HepG2 (cell line): ENCODE results near the gene TBC1D14. TPM values are rescaled to one million over a fixed set of nuclear protein-coding genes. Genes with fewer than 3 reads are reported as not detected.
A peak's percentile ranks its signal among the peaks of the same experiment; 100 is the strongest.

Source experiments
- BHLHE40 ChIP-seq: IDR thresholded peaks from 2 replicates; pipeline ENCODE4 v1.6.1; 2011; ENCODE audit warnings: low read length, improper control_type of control experiment
- CBFB ChIP-seq: sonication (generic); formaldehyde crosslinking; IDR thresholded peaks from 2 replicates; pipeline ENCODE4 v1.4.0; 2020; ENCODE audit warnings: missing genetic modification reagents
- CREB1 ChIP-seq, 2 experiments: fragments of 450-650 bp in 1 of 2; IDR thresholded peaks; 2 replicates each; pipeline ENCODE4 v1.6.1; 2016 to 2017; ENCODE audit warnings: control low read depth in 1 of 2, mild to moderate bottlenecking in 1 of 2, missing compliant biosample characterization in 1 of 2, missing genetic modification characterization in 1 of 2
- HIVEP1 ChIP-seq: sonication (generic); formaldehyde crosslinking; IDR thresholded peaks from 2 replicates; pipeline ENCODE4 v1.4.0; 2020; ENCODE audit warnings: mild to moderate bottlenecking, missing genetic modification reagents
- MXI1 ChIP-seq: IDR thresholded peaks from 3 replicates; pipeline ENCODE4 v1.6.1; 2012; ENCODE audit warnings: low read depth, low read length, inconsistent platforms, borderline replicate concordance
- SP5 ChIP-seq: IDR thresholded peaks from 2 replicates; pipeline ENCODE4 v1.6.1; 2016; ENCODE audit warnings: low read depth, borderline replicate concordance
- ZBTB38 ChIP-seq: sonication (generic); formaldehyde crosslinking; IDR thresholded peaks from 2 replicates; pipeline ENCODE4 v1.5.1; 2020; ENCODE audit warnings: mild to moderate bottlenecking, missing genetic modification reagents
- ZEB1 ChIP-seq: IDR thresholded peaks from 2 replicates; pipeline ENCODE4 v1.6.1; 2012; ENCODE audit warnings: mild to moderate bottlenecking, low read depth, inconsistent platforms; ENCODE audit not compliant: insufficient replicate concordance
- ZNF512B ChIP-seq: sonication (generic); formaldehyde crosslinking; IDR thresholded peaks from 2 replicates; pipeline ENCODE4 v1.5.1; 2020; ENCODE audit warnings: missing genetic modification reagents, mild to moderate bottlenecking, borderline replicate concordance
- ZNF576 ChIP-seq: sonication (generic); formaldehyde crosslinking; IDR thresholded peaks from 2 replicates; pipeline ENCODE4 v1.4.0; 2020; ENCODE audit warnings: mild to moderate bottlenecking, missing genetic modification reagents
- ZNF780A ChIP-seq: sonication (generic); formaldehyde crosslinking; IDR thresholded peaks from 2 replicates; pipeline ENCODE4 v1.8.0; 2022; ENCODE audit warnings: mild to moderate bottlenecking, missing genetic modification reagents, moderate library complexity
- ZNF788 ChIP-seq: sonication (generic); formaldehyde crosslinking; IDR thresholded peaks from 2 replicates; pipeline ENCODE4 v1.5.0; 2020; ENCODE audit warnings: mild to moderate bottlenecking, missing genetic modification reagents, borderline replicate concordance
- ZNF792 ChIP-seq: IDR thresholded peaks from 2 replicates; pipeline ENCODE4 v1.6.1; 2016
- polyA plus RNA-seq, 8 experiments: library from polyadenylated mRNA; depleted of rRNA in 3 of 8; stranded (reverse) in 7 of 8; unstranded in 1 of 8; fragments of >200 nt; fragmentation: Illumina TruSeq in 4 of 8; extraction: Trizol in 4 of 8; gene quantifications; 2 replicates each; pipeline versions ENCODE4 v1.2.1 to v1.2.3, GENCODE V29; 2011 to 2016; ENCODE audit warnings: low read depth in 4 of 8, missing spikeins in 1 of 8, mixed read lengths in 1 of 8; ENCODE audit not compliant: insufficient read depth in 1 of 8
- total RNA-seq, 5 experiments: library from RNA; depleted of rRNA; stranded (reverse); fragments of >200 nt; fragmentation: Illumina TruSeq; extraction: Trizol; gene quantifications; 2 replicates each; pipeline ENCODE4 v1.2.3, GENCODE V29; 2016; ENCODE audit warnings: low read depth in 1 of 5
- TF ChIP-seq, protein P1 (sequence below): sonication (generic); formaldehyde crosslinking; IDR thresholded peaks from 2 replicates; pipeline ENCODE4 v1.4.0; 2020; ENCODE audit warnings: low read depth, missing genetic modification reagents
- TF ChIP-seq, protein P2 (sequence below): sonication (generic); formaldehyde crosslinking; conservative IDR thresholded peaks from 2 replicates; pipeline ENCODE4 v1.8.0; 2022; ENCODE audit warnings: missing genetic modification reagents
- TF ChIP-seq, protein P3 (sequence below): sonication (generic); formaldehyde crosslinking; IDR thresholded peaks from 2 replicates; pipeline ENCODE4 v1.4.0; 2020; ENCODE audit warnings: mild to moderate bottlenecking, low read depth, missing genetic modification reagents

The TBC1D14 gene
- total and polyA plus RNA-seq, 2 of the 13 experiments (the other 11 are each of a cell fraction or from before 2014, with no cell fraction given) = 29.5 to 46.5 TPM

DNA sequence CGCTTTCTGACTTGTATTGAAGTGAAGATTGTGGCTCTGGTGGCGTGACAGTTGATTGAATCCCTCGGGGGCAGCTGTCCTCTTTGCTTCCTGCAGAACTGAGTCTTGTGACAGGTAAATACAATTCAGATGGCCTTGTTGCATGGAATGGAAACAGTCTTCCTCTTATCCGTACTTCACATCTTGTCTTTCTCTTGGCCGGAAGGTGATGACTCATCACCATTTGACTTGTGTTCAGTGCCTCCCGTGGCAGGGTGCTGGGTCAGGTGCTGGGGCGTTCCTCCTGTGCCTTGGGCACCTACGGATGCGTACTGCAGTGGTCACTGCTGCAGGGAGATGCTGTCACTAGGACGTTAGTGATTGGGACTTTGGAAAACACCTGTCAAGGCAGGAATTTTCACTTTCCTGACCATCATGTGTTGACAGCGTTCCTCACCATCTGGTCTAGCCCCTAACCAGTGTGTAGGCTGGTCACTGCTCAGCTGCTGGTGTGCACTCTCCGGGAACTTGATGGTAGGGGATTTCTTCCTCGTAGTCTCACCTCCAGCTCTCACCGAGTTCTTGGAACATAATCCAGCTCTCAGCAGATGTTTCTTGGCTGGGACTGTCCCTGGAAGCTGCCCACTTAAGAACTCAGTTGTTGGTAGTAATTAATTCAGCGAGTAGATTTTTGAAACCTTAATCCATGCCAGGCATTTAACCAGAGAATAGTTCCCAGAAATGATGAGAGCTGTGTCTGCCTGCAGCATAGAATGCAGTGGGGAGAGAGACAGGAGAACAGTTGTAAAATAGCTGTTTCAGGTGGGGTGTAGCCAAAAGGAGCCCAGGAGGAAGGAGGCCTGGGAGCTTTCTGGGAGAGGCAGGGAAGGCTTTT is 7.2 kb downstream of the TBC1D14 start (continued):
- TF ChIP-seq ZNF788 (CRISPR knock-in tag) (no peak), CREB1 (IDR thresholded peaks at IDR 0.05) (0 out of 2 replicates have a peak, but pooled peaks have one; percentile 36), CREB1 (CRISPR knock-in tag; IDR thresholded peaks at IDR 0.05) (no peak), MXI1 (no peak), ZBTB38 (CRISPR knock-in tag) (peak; percentile 70), ZNF512B (no peak), ZNF576 (no peak), CBFB (CRISPR knock-in tag) (no peak), BHLHE40 (no peak), ZNF780A (0 out of 2 replicates have a peak, but pooled peaks have one; percentile 12), ZNF792 (CRISPR knock-in tag) (no peak), HIVEP1 (CRISPR knock-in tag) (no peak), SP5 (CRISPR knock-in tag) (no peak), ZEB1 (no peak)
- TF ChIP-seq, protein P1, sequence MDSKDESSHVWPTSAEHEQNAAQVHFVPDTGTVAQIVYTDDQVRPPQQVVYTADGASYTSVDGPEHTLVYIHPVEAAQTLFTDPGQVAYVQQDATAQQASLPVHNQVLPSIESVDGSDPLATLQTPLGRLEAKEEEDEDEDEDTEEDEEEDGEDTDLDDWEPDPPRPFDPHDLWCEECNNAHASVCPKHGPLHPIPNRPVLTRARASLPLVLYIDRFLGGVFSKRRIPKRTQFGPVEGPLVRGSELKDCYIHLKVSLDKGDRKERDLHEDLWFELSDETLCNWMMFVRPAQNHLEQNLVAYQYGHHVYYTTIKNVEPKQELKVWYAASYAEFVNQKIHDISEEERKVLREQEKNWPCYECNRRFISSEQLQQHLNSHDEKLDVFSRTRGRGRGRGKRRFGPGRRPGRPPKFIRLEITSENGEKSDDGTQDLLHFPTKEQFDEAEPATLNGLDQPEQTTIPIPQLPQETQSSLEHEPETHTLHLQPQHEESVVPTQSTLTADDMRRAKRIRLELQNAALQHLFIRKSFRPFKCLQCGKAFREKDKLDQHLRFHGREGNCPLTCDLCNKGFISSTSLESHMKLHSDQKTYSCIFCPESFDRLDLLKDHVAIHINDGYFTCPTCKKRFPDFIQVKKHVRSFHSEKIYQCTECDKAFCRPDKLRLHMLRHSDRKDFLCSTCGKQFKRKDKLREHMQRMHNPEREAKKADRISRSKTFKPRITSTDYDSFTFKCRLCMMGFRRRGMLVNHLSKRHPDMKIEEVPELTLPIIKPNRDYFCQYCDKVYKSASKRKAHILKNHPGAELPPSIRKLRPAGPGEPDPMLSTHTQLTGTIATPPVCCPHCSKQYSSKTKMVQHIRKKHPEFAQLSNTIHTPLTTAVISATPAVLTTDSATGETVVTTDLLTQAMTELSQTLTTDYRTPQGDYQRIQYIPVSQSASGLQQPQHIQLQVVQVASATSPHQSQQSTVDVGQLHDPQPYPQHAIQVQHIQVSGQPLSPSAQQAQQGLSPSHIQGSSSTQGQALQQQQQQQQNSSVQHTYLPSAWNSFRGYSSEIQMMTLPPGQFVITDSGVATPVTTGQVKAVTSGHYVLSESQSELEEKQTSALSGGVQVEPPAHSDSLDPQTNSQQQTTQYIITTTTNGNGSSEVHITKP (CRISPR knock-in tag) = no peak
- TF ChIP-seq, protein P2, sequence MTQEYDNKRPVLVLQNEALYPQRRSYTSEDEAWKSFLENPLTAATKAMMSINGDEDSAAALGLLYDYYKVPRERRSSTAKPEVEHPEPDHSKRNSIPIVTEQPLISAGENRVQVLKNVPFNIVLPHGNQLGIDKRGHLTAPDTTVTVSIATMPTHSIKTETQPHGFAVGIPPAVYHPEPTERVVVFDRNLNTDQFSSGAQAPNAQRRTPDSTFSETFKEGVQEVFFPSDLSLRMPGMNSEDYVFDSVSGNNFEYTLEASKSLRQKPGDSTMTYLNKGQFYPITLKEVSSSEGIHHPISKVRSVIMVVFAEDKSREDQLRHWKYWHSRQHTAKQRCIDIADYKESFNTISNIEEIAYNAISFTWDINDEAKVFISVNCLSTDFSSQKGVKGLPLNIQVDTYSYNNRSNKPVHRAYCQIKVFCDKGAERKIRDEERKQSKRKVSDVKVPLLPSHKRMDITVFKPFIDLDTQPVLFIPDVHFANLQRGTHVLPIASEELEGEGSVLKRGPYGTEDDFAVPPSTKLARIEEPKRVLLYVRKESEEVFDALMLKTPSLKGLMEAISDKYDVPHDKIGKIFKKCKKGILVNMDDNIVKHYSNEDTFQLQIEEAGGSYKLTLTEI (CRISPR knock-in tag) = no peak
- TF ChIP-seq, protein P3, sequence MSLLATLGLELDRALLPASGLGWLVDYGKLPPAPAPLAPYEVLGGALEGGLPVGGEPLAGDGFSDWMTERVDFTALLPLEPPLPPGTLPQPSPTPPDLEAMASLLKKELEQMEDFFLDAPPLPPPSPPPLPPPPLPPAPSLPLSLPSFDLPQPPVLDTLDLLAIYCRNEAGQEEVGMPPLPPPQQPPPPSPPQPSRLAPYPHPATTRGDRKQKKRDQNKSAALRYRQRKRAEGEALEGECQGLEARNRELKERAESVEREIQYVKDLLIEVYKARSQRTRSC (CRISPR knock-in tag) = no peak
